ENCODE results near the gene TSPAN18. TPM values are rescaled to one million over a fixed set of nuclear protein-coding genes. Genes with fewer than 3 reads are reported as not detected.

Gene TSPAN18
- total RNA-seq, 1 experiment from 2014 or later: 18.3 TPM

GRCh38 chr11:44787070-44787469 lies 60.3 kb downstream of the TSPAN18 start:
- CTCF ChIA-PET: no interaction called here
- no peak for ATAC-seq

More at GRCh38 chr11:44787070-44787469, 60.3 kb downstream of the TSPAN18 start:
- H3K9me2 ChIP-seq (ENCODE audit: insufficient read depth): no peaks in the 10 kb centered on the region
- no peak overlapping the region for H3K27ac ChIP-seq (ENCODE audit: low read depth, low read length)
- no TSS peak for BruUV-seq (replicated peaks)
- H3K4me1 ChIP-seq (ENCODE audit: control insufficient read depth in 1 of 2, insufficient read depth in 2 of 2, low read length in 2 of 2): no peaks in the 10 kb centered on the region
- no peak overlapping the region for H3K4me2 ChIP-seq (ENCODE audit: low read length)
- ChIA-PET RAD21 (ENCODE audit: low non-redundant PET in 1 of 2, low total read pairs in 2 of 2, uncharacterized antibody in 2 of 2, unreplicated experiment in 2 of 2) (no interaction called here), POLR2A (no interaction called here)
- H3K9me3 ChIP-seq (ENCODE audit: control insufficient read depth in 1 of 2, insufficient read depth in 1 of 2, low read depth in 1 of 2, low read length in 2 of 2): no peaks in the 10 kb centered on the region
- H3K36me3 ChIP-seq (ENCODE audit: control insufficient read depth in 1 of 2, insufficient read depth in 2 of 2, low read length in 2 of 2): no peaks in the 10 kb centered on the region
- no peak overlapping the region for H3K9ac ChIP-seq (ENCODE audit: low read length)
- H4K20me1 ChIP-seq (ENCODE audit: insufficient read depth): no peaks in the 10 kb centered on the region
- H3K27me3 ChIP-seq (ENCODE audit: insufficient read depth, low read length): no peaks in the 10 kb centered on the region
- TF ChIP-seq MAX (IDR thresholded peaks at IDR 0.05) (no peak), POLR2AphosphoS5 (IDR thresholded peaks at IDR 0.05; ENCODE audit: low read depth, low read length) (no peak), ZBTB33 (IDR thresholded peaks at IDR 0.05; ENCODE audit: extremely low read depth, insufficient replicate concordance, low read length) (no peak), ZNF274 (IDR thresholded peaks at IDR 0.05; ENCODE audit: low read depth, low read length) (no peak), FOSL1 (IDR thresholded peaks at IDR 0.05; ENCODE audit: low read depth) (no peak), ZFX (IDR thresholded peaks at IDR 0.05) (no peak), JUND (IDR thresholded peaks at IDR 0.05) (no peak), SIN3A (IDR thresholded peaks at IDR 0.05; ENCODE audit: low read depth) (no peak), EGR1 (IDR thresholded peaks at IDR 0.05; ENCODE audit: low read depth) (no peak), SRF (IDR thresholded peaks at IDR 0.05; ENCODE audit: low read depth) (no peak), EZH2 (IDR thresholded peaks at IDR 0.05) (no peak), TCF7L2 (IDR thresholded peaks at IDR 0.05; ENCODE audit: borderline replicate concordance, extremely low read depth, insufficient read depth, insufficient read length) (no peak)
- H2AFZ ChIP-seq (ENCODE audit: low read depth, low read length, poor library complexity, severe bottlenecking): no peak overlapping the region
- no peak overlapping the region for H3K4me3 ChIP-seq (replicated peaks in 1 of 2; ENCODE audit: low read depth in 1 of 2, low read length in 2 of 2)
- intact Hi-C loops (cut with micrococcal nuclease): no loop called here
- DNase-seq (ENCODE audit: low read depth, low spot score): no peak
- no peaks in the 10 kb centered on the region for H3K79me2 ChIP-seq (ENCODE audit: insufficient read depth, low read length)

All from HCT116 (cell line).